Effector CD8-positive, alpha-beta T cell (primary cell): ENCODE measurements around the gene MRPS31.
"Not testable (repeated sequence)": the region's sequence is repeated elsewhere in the genome, so short reads cannot be mapped to it uniquely, and the experiment has no call there.

Experiments
- DNase-seq: peaks from one replicate; lab custom pipeline; 2025; lab: John Stamatoyannopoulos, UW

Gene MRPS31

GRCh38 chr13:40758811-40759210, 12.2 kb downstream of the MRPS31 start:
- no peak for DNase-seq

- DNase-seq, result no peak
These were observed 14.9 kb downstream of the MRPS31 start for GRCh38 chr13:40756042-40756441.

GRCh38 chr13:40755082-40755700, 15.8 kb downstream of the MRPS31 start:
- no peak for DNase-seq

GRCh38 chr13:40749327-40749726, 21.7 kb downstream of the MRPS31 start:
- DNase-seq, result no peak

- not testable (repeated sequence) for DNase-seq
These were observed 35.8 kb downstream of the MRPS31 start for GRCh38 chr13:40735232-40735548.

GRCh38 chr13:40734536-40735231, 36.3 kb downstream of the MRPS31 start:
- not testable (repeated sequence) for DNase-seq

- DNase-seq, result no peak
These were observed 38.3 kb downstream of the MRPS31 start for GRCh38 chr13:40732658-40733057.

GRCh38 chr13:40728595-40728994, 42.4 kb downstream of the MRPS31 start:
- no peak for DNase-seq

- DNase-seq, result not testable (repeated sequence)
These were observed 56.6 kb downstream of the MRPS31 start for GRCh38 chr13:40714433-40714832.

GRCh38 chr13:40706439-40706838, 64.6 kb downstream of the MRPS31 start:
- no peak for DNase-seq

GRCh38 chr13:40697711-40698110, 73.3 kb downstream of the MRPS31 start:
- DNase-seq, result no peak

GRCh38 chr13:40694426-40694825, 76.6 kb downstream of the MRPS31 start:
- no peak for DNase-seq

GRCh38 chr13:40692946-40693345, 78.0 kb downstream of the MRPS31 start:
- no peak for DNase-seq

- DNase-seq, result no peak
These were observed 82.2 kb downstream of the MRPS31 start for GRCh38 chr13:40688781-40689180.

GRCh38 chr13:40682449-40683240, 88.3 kb downstream of the MRPS31 start:
- DNase-seq, result no peak

- DNase-seq, result no peak
These were observed 89.4 kb downstream of the MRPS31 start for GRCh38 chr13:40681341-40682146.

- no peak for DNase-seq
These were observed 90.2 kb downstream of the MRPS31 start for GRCh38 chr13:40680659-40681323.

GRCh38 chr13:40679480-40679985, 91.5 kb downstream of the MRPS31 start:
- DNase-seq, result no peak
